Natural killer cell (primary cell): ENCODE results near the gene RRAGA. TPM values are rescaled to one million over a fixed set of nuclear protein-coding genes. Genes with fewer than 3 reads are reported as not detected.

Experiments
- ATAC-seq, 3 donors: fragments of 150-1000 bp in 2 of 3; fragments of 200-7000 bp in 1 of 3; cut with Tn5 transposase; 1 replicate in 1 of 3; 2 replicates in 2 of 3; pipeline ENCODE4 v1.10.0; 2021; ENCODE audit warnings: mild to moderate bottlenecking in 2 of 3, moderate library complexity in 2 of 3
- DNase-seq, 2 donors: peaks; one replicate each; pipeline versions ENCODE4 v3.0.0 to v3.0.0-alpha.2; 2013 to 2021; ENCODE audit warnings: mixed read lengths in 1 of 2
- H3K27ac ChIP-seq: one replicate; pipeline ENCODE4 v1.5.1; 2013; ENCODE audit warnings: mild to moderate bottlenecking, low read length
- H3K27me3 ChIP-seq: one replicate; pipeline ENCODE4 v1.6.1; 2013; ENCODE audit warnings: low read length; ENCODE audit not compliant: control insufficient read depth, insufficient read depth
- H3K36me3 ChIP-seq: one replicate; pipeline ENCODE4 v1.6.1; 2013; ENCODE audit warnings: low read length; ENCODE audit not compliant: control insufficient read depth, insufficient read depth
- H3K4me1 ChIP-seq: one replicate; pipeline ENCODE4 v1.6.1; 2013; ENCODE audit warnings: low read length; ENCODE audit not compliant: control insufficient read depth, insufficient read depth
- H3K4me3 ChIP-seq: one replicate; pipeline ENCODE4 v1.5.1; 2013; ENCODE audit warnings: low read length
- H3K9me3 ChIP-seq: one replicate; pipeline ENCODE4 v1.6.1; 2013; ENCODE audit warnings: low read length; ENCODE audit not compliant: control insufficient read depth, insufficient read depth
- H3K27ac Mint-ChIP-seq, 2 donors: one replicate each; pipeline ENCODE4 v1.8.0; 2022; ENCODE audit warnings: mild to moderate bottlenecking in 2 of 2, mixed read lengths in 2 of 2, moderate library complexity in 1 of 2
- H3K27me3 Mint-ChIP-seq, 2 donors: one replicate each; pipeline ENCODE4 v1.8.0; 2022; ENCODE audit warnings: low read depth in 2 of 2, mixed read lengths in 2 of 2
- H3K36me3 Mint-ChIP-seq: one replicate; pipeline ENCODE4 v1.8.0; 2022; ENCODE audit warnings: mixed read lengths
- H3K4me1 Mint-ChIP-seq, 2 donors: one replicate each; pipeline ENCODE4 v1.8.0; 2022; ENCODE audit warnings: mixed read lengths in 2 of 2
- H3K4me3 Mint-ChIP-seq: one replicate; pipeline ENCODE4 v1.8.0; 2022; ENCODE audit warnings: mild to moderate bottlenecking, moderate library complexity, mixed read lengths
- H3K9me3 Mint-ChIP-seq, 2 donors: one replicate each; pipeline ENCODE4 v1.8.0; 2022; ENCODE audit warnings: mixed read lengths in 2 of 2
- WGBS: methylation state at CpG from one replicate; pipeline ENCODE4 v1.1.7; 2013; ENCODE audit warnings: missing lambda C conversion rate; ENCODE audit not compliant: insufficient coverage; 5-methylcytosine and 5-hydroxymethylcytosine counted together
- intact Hi-C: fragments of 100-400 bp; cut with micrococcal nuclease; formaldehyde crosslinking; loops from one replicate; pipeline ENCODE4 v1.14.2; 2022
- total RNA-seq, 4 donors: library from RNA; stranded (reverse); fragments of 120-200 nt in 1 of 4; gene quantifications; one replicate each; pipeline versions ENCODE4 v1.2.3 to v1.2.4, GENCODE V29; 2013 to 2022
- TF ChIP-seq, protein P1 (sequence below): fragments of 200-600 bp; IDR thresholded peaks from one replicate; pipeline ENCODE4 v1.8.0; 2022; ENCODE audit warnings: antibody characterized with exemption

RRAGA gene
- total RNA-seq, 3 donors from 2014 or later (not counting 1 experiment from before 2014, with no cell fraction given) = 39.0 to 43.9 (median 41.5) TPM

DNA sequence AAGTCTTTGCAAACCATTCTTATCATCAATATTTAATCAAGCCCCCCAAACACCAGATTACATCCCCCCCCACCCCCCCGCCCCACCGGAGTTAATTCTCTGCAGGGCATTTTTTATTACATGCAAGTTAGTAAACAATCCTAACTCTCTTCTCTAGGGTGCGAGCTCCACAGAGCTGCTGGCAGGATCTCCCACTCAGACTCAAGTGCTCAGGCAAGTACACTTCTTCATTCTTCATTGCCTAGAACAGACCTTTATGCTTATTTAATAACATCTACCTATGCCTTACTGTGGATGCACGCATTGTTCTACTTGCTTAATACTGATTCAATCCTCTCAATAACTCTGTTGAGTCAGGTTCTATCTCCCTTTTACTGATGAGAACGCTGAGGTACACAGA, 26.1 kb upstream of the RRAGA start:
- Histone ChIP-seq H3K27me3 (no peaks in the 10 kb centered on the region), H3K4me3 (no peak overlapping the region), H3K36me3 (no peaks in the 10 kb centered on the region), H3K4me1 (no peaks in the 10 kb centered on the region), H3K27ac (no peak overlapping the region), H3K9me3 (no peaks in the 10 kb centered on the region)
- no peaks in the 10 kb centered on the region for H3K4me1 Mint-ChIP-seq
- peaks cover 6 to 14% of the 10 kb centered on the region in 2 donors for H3K27me3 Mint-ChIP-seq
- no peak overlapping the region for H3K4me3 Mint-ChIP-seq
- no peaks in the 10 kb centered on the region for H3K36me3 Mint-ChIP-seq
- DNase-seq (no peak), ATAC-seq (no peak)
- H3K27ac Mint-ChIP-seq = no peak overlapping the region
- H3K9me3 Mint-ChIP-seq = no peaks in the 10 kb centered on the region
- WGBS = 92% methylated on average over 3 of the region's 5 CpGs
- TF ChIP-seq, protein P1, sequence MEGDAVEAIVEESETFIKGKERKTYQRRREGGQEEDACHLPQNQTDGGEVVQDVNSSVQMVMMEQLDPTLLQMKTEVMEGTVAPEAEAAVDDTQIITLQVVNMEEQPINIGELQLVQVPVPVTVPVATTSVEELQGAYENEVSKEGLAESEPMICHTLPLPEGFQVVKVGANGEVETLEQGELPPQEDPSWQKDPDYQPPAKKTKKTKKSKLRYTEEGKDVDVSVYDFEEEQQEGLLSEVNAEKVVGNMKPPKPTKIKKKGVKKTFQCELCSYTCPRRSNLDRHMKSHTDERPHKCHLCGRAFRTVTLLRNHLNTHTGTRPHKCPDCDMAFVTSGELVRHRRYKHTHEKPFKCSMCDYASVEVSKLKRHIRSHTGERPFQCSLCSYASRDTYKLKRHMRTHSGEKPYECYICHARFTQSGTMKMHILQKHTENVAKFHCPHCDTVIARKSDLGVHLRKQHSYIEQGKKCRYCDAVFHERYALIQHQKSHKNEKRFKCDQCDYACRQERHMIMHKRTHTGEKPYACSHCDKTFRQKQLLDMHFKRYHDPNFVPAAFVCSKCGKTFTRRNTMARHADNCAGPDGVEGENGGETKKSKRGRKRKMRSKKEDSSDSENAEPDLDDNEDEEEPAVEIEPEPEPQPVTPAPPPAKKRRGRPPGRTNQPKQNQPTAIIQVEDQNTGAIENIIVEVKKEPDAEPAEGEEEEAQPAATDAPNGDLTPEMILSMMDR = no peak
- intact Hi-C loops = loop anchor here (10.0 kb wide), 1 partner anchor 768 kb away; no protein-coding TSS in a partner anchor

DNA sequence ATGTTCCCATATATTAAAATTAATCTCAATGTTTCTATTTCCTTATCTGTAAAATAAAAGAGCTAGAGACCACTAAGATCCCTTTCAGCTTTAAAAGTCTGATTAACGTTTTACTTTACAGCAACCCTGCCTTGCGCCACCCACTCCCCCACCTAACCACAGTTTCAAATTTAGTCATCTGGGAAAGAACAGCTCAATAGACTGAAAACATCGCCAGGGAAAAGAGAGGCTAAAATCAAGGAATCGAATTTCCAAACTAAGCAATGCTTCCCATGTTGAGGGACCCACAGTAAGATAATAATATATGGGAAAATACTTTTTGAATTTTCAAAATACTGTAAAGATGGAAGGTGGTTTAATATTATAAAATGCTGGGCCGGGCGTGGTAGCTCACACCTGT, 22.9 kb upstream of the RRAGA start:
- no peaks in the 10 kb centered on the region for H3K27me3 ChIP-seq
- H3K27ac ChIP-seq = no peak overlapping the region
- no peaks in the 10 kb centered on the region for H3K4me1 ChIP-seq
- TF ChIP-seq, protein P1 = no peak
- intact Hi-C loops = loop anchor here (10.0 kb wide), 1 partner anchor 772 kb away; no protein-coding TSS in a partner anchor
- DNase-seq (no peak), ATAC-seq (no peak)
- Mint-ChIP-seq H3K4me1 (peaks cover 0 to 4% of the 10 kb centered on the region in 2 donors), H3K27me3 (peaks cover 14 to 27% of the 10 kb centered on the region in 2 donors), H3K36me3 (no peaks in the 10 kb centered on the region), H3K9me3 (no peaks in the 10 kb centered on the region), H3K4me3 (no peak overlapping the region), H3K27ac (no peak overlapping the region)
- WGBS = 74% methylated on average over 6 of the region's 6 CpGs
- no peaks in the 10 kb centered on the region for H3K36me3 ChIP-seq
- H3K4me3 ChIP-seq = no peak overlapping the region
- H3K9me3 ChIP-seq = no peaks in the 10 kb centered on the region

DNA sequence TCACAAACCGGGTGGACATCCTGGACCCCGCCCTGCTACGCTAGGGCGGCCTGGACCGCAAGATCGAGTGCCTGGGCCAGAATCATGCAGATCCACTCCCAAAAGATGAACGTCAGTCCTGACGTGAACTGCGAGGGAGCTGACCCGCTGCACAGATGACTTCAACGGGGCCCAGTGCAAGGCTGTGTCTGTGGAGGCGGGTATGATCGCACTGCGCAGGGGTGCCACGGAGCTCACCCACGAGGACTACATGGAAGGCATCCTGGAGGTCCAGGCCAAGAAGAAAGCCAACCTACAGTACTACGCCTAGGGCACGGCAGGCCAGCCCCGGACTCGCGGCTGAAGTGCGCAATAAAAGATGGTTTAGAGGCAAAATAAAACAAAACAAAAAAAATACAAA, 21.4 kb upstream of the RRAGA start:
- intact Hi-C loops = loop anchor here (10.0 kb wide), 1 partner anchor 773 kb away; no protein-coding TSS in a partner anchor

More for the DNA sequence above, 21.4 kb upstream of the RRAGA start:
- no peaks in the 10 kb centered on the region for H3K36me3 Mint-ChIP-seq
- H3K9me3 Mint-ChIP-seq = no peaks in the 10 kb centered on the region
- H3K27me3 ChIP-seq = no peaks in the 10 kb centered on the region
- no peak overlapping the region for H3K27ac Mint-ChIP-seq
- H3K4me3 Mint-ChIP-seq = no peak overlapping the region
- WGBS = 94% methylated on average over 22 of the region's 22 CpGs
- TF ChIP-seq, protein P1 = no peak
- no peaks in the 10 kb centered on the region for H3K36me3 ChIP-seq
- no peaks in the 10 kb centered on the region for H3K4me1 ChIP-seq
- H3K4me1 Mint-ChIP-seq = peaks cover 0 to 4% of the 10 kb centered on the region in 2 donors
- no peak overlapping the region for H3K4me3 ChIP-seq
- H3K27me3 Mint-ChIP-seq = peaks cover 14 to 27% of the 10 kb centered on the region in 2 donors
- H3K9me3 ChIP-seq = no peaks in the 10 kb centered on the region
- ATAC-seq = no peak
- no peak for DNase-seq
- H3K27ac ChIP-seq = no peak overlapping the region
